K562 (cell line): Measurements from ENCODE around the gene SLC20A1. TPM values are rescaled to one million over a fixed set of nuclear protein-coding genes. Genes with fewer than 3 reads are reported as not detected.
A peak's percentile ranks its signal among the peaks of the same experiment; 100 is the strongest.

ENCODE experiments used
- ADNP ChIP-seq: fragments of 200-800 bp; sonication (Bioruptor generic); IDR thresholded peaks from 2 replicates; pipeline ENCODE4 v1.6.1; 2016; ENCODE audit warnings: missing genetic modification characterization, missing compliant biosample characterization
- CBFA2T3 ChIP-seq: fragments of 450-650 bp; IDR thresholded peaks from 2 replicates; pipeline ENCODE4 v1.6.1; 2017
- CBX2 ChIP-seq: fragments of 200-600 bp; sonication (generic); IDR thresholded peaks from one replicate; pipeline ENCODE4 v1.6.1; 2012; ENCODE audit warnings: mild to moderate bottlenecking, low read length, inconsistent platforms; ENCODE audit not compliant: insufficient read depth, poor library complexity, severe bottlenecking
- DMBX1 ChIP-seq: fragments of 250-450 bp; sonication (Bioruptor Pico); IDR thresholded peaks from 2 replicates; pipeline ENCODE4 v1.8.0; 2022; ENCODE audit warnings: inconsistent platforms, mild to moderate bottlenecking, moderate library complexity, borderline replicate concordance
- EGR1 ChIP-seq: fragments of 450-650 bp; conservative IDR thresholded peaks from 2 replicates; pipeline ENCODE4 v1.6.1; 2017; ENCODE audit warnings: mild to moderate bottlenecking
- HSF4 ChIP-seq: fragments of 250-450 bp; sonication (Bioruptor Pico); IDR thresholded peaks from 2 replicates; pipeline ENCODE4 v2.1.2; 2022; ENCODE audit warnings: mild to moderate bottlenecking, moderate library complexity, borderline replicate concordance
- KDM1A ChIP-seq, 2 experiments: fragments of 450-650 bp; IDR thresholded peaks; 2 replicates each; pipeline ENCODE4 v1.6.1; 2016; ENCODE audit warnings: mild to moderate bottlenecking in 2 of 2
- LARP7 ChIP-seq: fragments of 450-650 bp; IDR thresholded peaks from 2 replicates; pipeline ENCODE4 v1.6.1; 2016
- MECOM ChIP-seq: fragments of 250-450 bp; sonication (Bioruptor Pico); IDR thresholded peaks from 2 replicates; pipeline ENCODE4 v1.8.0; 2022; ENCODE audit warnings: inconsistent platforms
- MTA3 ChIP-seq: fragments of 450-650 bp; formaldehyde crosslinking; IDR thresholded peaks from 2 replicates; pipeline ENCODE4 v1.6.1; 2017; ENCODE audit warnings: mild to moderate bottlenecking, borderline replicate concordance
- NEUROD1 ChIP-seq: fragments of 150-350 bp; IDR thresholded peaks from 2 replicates; pipeline ENCODE4 v1.6.1; 2014; ENCODE audit warnings: borderline replicate concordance, low read length, low read depth; ENCODE audit not compliant: partially characterized antibody
- NFIC ChIP-seq: fragments of 450-650 bp; IDR thresholded peaks from 2 replicates; pipeline ENCODE4 v1.6.1; 2017; ENCODE audit warnings: mild to moderate bottlenecking, inconsistent platforms
- NR3C1 ChIP-seq: sonication (generic); formaldehyde crosslinking; IDR thresholded peaks from 2 replicates; pipeline ENCODE4 v1.8.1; 2022; ENCODE audit warnings: missing genetic modification reagents
- RAD51 ChIP-seq: fragments of 450-650 bp; IDR thresholded peaks from 2 replicates; pipeline ENCODE4 v1.7.1; 2016; ENCODE audit warnings: low read depth, mild to moderate bottlenecking, borderline replicate concordance
- RBM39 ChIP-seq: fragments of 200-400 bp; formaldehyde crosslinking; optimal IDR thresholded peaks from 2 replicates; pipeline ENCODE3; 2018; ENCODE audit warnings: low read depth, low read length
- RCOR1 ChIP-seq, 2 experiments: IDR thresholded peaks; 2 replicates each; pipeline ENCODE4 v1.6.1; 2012; ENCODE audit warnings: low read depth in 2 of 2, low read length in 2 of 2, borderline replicate concordance in 1 of 2, improper control_type of control experiment in 1 of 2
- RNF2 ChIP-seq: sonication (generic); IDR thresholded peaks from 2 replicates; pipeline ENCODE4 v1.6.1; 2016
- SNRNP70 ChIP-seq: fragments of 200-400 bp; formaldehyde crosslinking; optimal IDR thresholded peaks from 2 replicates; pipeline ENCODE3; 2017; ENCODE audit warnings: low read depth, low read length
- ZNF184 ChIP-seq: sonication (generic); formaldehyde crosslinking; IDR thresholded peaks from 2 replicates; pipeline ENCODE4 v1.5.0; 2020; ENCODE audit warnings: missing genetic modification reagents
- polyA plus RNA-seq, 8 experiments: library from polyadenylated mRNA; depleted of rRNA in 4 of 8; stranded (reverse) in 5 of 8; unstranded in 3 of 8; fragments of >200 nt; fragmentation: Nextera tagmentation in 2 of 8; fragmentation: Illumina TruSeq in 1 of 8; extraction: Ambion mirVana in 2 of 8; extraction: Trizol in 1 of 8; gene quantifications; 2 replicates each; pipeline versions ENCODE4 v1.2.1 to v1.2.3, GENCODE V29; 2011 to 2014; ENCODE audit warnings: inconsistent platforms in 1 of 8, missing spikeins in 1 of 8
- total RNA-seq, 7 experiments: library from RNA; depleted of rRNA in 6 of 7; stranded (reverse); fragments of >200 nt in 6 of 7; fragmentation: Illumina TruSeq in 2 of 7; extraction: Trizol in 2 of 7; gene quantifications; 2 replicates each; pipeline versions ENCODE4 v1.2.1 to v1.2.3, GENCODE V29; 2011 to 2021; ENCODE audit warnings: low replicate concordance in 1 of 7
- TF ChIP-seq, protein P1 (sequence below): fragments of 250-450 bp; sonication (Bioruptor Pico); IDR thresholded peaks from 2 replicates; pipeline ENCODE4 v1.5.0; 2021
- TF ChIP-seq, protein P2 (sequence below): sonication (generic); formaldehyde crosslinking; IDR thresholded peaks from 2 replicates; pipeline ENCODE4 v1.8.0; 2022; ENCODE audit warnings: missing genetic modification reagents, mild to moderate bottlenecking, moderate library complexity, borderline replicate concordance
- TF ChIP-seq, protein P3 (sequence below): IDR thresholded peaks from 3 replicates; pipeline ENCODE4 v1.6.1; 2011; ENCODE audit warnings: borderline replicate concordance, mild to moderate bottlenecking, moderate library complexity; ENCODE audit not compliant: insufficient read length; ENCODE audit errors: extremely low read depth
- TF ChIP-seq, protein P4 (sequence below): sonication (generic); formaldehyde crosslinking; IDR thresholded peaks from 2 replicates; pipeline ENCODE4 v1.8.0; 2022; ENCODE audit warnings: missing genetic modification reagents, mild to moderate bottlenecking, borderline replicate concordance
- TF ChIP-seq, protein P5 (sequence below): IDR thresholded peaks from 2 replicates; pipeline ENCODE4 v1.6.1; 2011; ENCODE audit not compliant: insufficient read length; ENCODE audit errors: extremely low read depth

The SLC20A1 gene
- total and polyA plus RNA-seq, 9 of the 15 experiments (the other 6 are each of a cell fraction or from before 2014, with no cell fraction given), result 53.8 to 150 (median 74.7) TPM

DNA sequence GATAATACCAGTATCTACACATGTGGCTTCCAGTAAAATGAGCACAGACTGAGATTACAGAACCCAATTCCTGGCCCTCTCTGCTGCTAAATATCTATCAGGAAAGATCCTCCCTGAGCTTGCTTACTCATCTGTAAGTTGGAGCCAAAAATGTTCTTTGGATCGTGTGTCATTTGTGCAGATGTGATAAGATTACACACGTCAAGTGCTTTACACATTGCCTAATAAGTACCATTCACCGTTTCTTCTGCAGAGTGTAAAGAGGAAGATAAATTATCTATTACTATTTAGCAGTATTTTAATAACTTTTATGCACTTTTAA lies 23.2 kb upstream of the SLC20A1 start (continued):
- TF ChIP-seq, protein P1, sequence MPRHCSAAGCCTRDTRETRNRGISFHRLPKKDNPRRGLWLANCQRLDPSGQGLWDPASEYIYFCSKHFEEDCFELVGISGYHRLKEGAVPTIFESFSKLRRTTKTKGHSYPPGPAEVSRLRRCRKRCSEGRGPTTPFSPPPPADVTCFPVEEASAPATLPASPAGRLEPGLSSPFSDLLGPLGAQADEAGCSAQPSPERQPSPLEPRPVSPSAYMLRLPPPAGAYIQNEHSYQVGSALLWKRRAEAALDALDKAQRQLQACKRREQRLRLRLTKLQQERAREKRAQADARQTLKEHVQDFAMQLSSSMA, result no peak
- peak; percentile 63 for TF ChIP-seq CBFA2T3
- peak; percentile 47 to 50; a peak in 2 of 4 replicates for TF ChIP-seq KDM1A (IDR thresholded peaks at IDR 0.05)
- no peak for TF ChIP-seq HSF4 (CRISPR knock-in tag)
- TF ChIP-seq RCOR1 (IDR thresholded peaks at IDR 0.05; ENCODE audit: borderline replicate concordance in 1 of 2, low read depth in 2 of 2, low read length in 2 of 2), result peak in 1 of 2 experiments; percentile 80; a peak in 2 of 4 replicates
- 0 out of 2 replicates have a peak, but pooled peaks have one; percentile 20 for TF ChIP-seq MTA3
- TF ChIP-seq, protein P2, sequence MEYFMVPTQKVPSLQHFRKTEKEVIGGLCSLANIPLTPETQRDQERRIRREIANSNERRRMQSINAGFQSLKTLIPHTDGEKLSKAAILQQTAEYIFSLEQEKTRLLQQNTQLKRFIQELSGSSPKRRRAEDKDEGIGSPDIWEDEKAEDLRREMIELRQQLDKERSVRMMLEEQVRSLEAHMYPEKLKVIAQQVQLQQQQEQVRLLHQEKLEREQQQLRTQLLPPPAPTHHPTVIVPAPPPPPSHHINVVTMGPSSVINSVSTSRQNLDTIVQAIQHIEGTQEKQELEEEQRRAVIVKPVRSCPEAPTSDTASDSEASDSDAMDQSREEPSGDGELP (CRISPR knock-in tag), result no peak
- no peak for TF ChIP-seq ZNF184
- TF ChIP-seq NFIC, result peak; percentile 56
- TF ChIP-seq, protein P3, sequence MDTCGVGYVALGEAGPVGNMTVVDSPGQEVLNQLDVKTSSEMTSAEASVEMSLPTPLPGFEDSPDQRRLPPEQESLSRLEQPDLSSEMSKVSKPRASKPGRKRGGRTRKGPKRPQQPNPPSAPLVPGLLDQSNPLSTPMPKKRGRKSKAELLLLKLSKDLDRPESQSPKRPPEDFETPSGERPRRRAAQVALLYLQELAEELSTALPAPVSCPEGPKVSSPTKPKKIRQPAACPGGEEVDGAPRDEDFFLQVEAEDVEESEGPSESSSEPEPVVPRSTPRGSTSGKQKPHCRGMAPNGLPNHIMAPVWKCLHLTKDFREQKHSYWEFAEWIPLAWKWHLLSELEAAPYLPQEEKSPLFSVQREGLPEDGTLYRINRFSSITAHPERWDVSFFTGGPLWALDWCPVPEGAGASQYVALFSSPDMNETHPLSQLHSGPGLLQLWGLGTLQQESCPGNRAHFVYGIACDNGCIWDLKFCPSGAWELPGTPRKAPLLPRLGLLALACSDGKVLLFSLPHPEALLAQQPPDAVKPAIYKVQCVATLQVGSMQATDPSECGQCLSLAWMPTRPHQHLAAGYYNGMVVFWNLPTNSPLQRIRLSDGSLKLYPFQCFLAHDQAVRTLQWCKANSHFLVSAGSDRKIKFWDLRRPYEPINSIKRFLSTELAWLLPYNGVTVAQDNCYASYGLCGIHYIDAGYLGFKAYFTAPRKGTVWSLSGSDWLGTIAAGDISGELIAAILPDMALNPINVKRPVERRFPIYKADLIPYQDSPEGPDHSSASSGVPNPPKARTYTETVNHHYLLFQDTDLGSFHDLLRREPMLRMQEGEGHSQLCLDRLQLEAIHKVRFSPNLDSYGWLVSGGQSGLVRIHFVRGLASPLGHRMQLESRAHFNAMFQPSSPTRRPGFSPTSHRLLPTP, result no peak
- no peak for TF ChIP-seq LARP7
- no peak for TF ChIP-seq MECOM (CRISPR knock-in tag)
- TF ChIP-seq NEUROD1, result no peak
- no peak for TF ChIP-seq RNF2
- no peak for TF ChIP-seq SNRNP70
- TF ChIP-seq, protein P4, sequence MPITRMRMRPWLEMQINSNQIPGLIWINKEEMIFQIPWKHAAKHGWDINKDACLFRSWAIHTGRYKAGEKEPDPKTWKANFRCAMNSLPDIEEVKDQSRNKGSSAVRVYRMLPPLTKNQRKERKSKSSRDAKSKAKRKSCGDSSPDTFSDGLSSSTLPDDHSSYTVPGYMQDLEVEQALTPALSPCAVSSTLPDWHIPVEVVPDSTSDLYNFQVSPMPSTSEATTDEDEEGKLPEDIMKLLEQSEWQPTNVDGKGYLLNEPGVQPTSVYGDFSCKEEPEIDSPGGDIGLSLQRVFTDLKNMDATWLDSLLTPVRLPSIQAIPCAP (CRISPR knock-in tag), result no peak
- TF ChIP-seq, protein P5, sequence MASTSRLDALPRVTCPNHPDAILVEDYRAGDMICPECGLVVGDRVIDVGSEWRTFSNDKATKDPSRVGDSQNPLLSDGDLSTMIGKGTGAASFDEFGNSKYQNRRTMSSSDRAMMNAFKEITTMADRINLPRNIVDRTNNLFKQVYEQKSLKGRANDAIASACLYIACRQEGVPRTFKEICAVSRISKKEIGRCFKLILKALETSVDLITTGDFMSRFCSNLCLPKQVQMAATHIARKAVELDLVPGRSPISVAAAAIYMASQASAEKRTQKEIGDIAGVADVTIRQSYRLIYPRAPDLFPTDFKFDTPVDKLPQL, result no peak
- no peak for TF ChIP-seq EGR1
- no peak for TF ChIP-seq RAD51
- no peak for TF ChIP-seq CBX2
- TF ChIP-seq ADNP (tag), result no peak
- no peak for TF ChIP-seq DMBX1
- TF ChIP-seq NR3C1 (CRISPR knock-in tag), result no peak
- no peak for TF ChIP-seq RBM39
